CD8-positive, alpha-beta memory T cell (primary cell): ENCODE measurements around the gene C14orf119. TPM values are rescaled to one million over a fixed set of nuclear protein-coding genes. Genes with fewer than 3 reads are reported as not detected.

Experiments used
- CTCF ChIA-PET: fragments of 350-600 bp; sonication (Branson Sonifier 250); formaldehyde crosslinking; loops from one replicate; lab custom pipeline; 2021; ENCODE audit warnings: antibody characterized with exemption; lab: Charles Lee
- POLR2A ChIA-PET: fragments of 350-600 bp; sonication (Branson Sonifier 250); formaldehyde crosslinking; loops from one replicate; lab custom pipeline; 2021; ENCODE audit warnings: antibody characterized with exemption; lab: Charles Lee
- DNase-seq, 5 donors: peaks; one replicate each; pipeline versions ENCODE4 v3.0.0 to v3.0.0-alpha.2; 2020 to 2022; ENCODE audit warnings: mixed read lengths in 1 of 5
- H3K27ac ChIP-seq: one replicate; pipeline ENCODE4 v1.7.0; 2013; ENCODE audit warnings: low read depth, mild to moderate bottlenecking, low read length, moderate library complexity
- H3K27me3 ChIP-seq: 2 replicates; pipeline ENCODE4 v1.7.0; 2013; ENCODE audit warnings: low read length, mild to moderate bottlenecking; ENCODE audit not compliant: insufficient read depth, poor library complexity, severe bottlenecking
- H3K36me3 ChIP-seq: 2 replicates; pipeline ENCODE4 v1.7.0; 2013; ENCODE audit warnings: mild to moderate bottlenecking, low read length, moderate library complexity; ENCODE audit not compliant: insufficient read depth
- H3K4me1 ChIP-seq: 2 replicates; pipeline ENCODE4 v1.7.0; 2013; ENCODE audit warnings: mild to moderate bottlenecking, low read length, moderate library complexity; ENCODE audit not compliant: insufficient read depth
- H3K4me3 ChIP-seq: 2 replicates; pipeline ENCODE4 v1.7.0; 2013; ENCODE audit warnings: mild to moderate bottlenecking, low read length
- H3K9me3 ChIP-seq: 2 replicates; pipeline ENCODE4 v1.7.0; 2013; ENCODE audit warnings: mild to moderate bottlenecking, low read length
- H3K27ac Mint-ChIP-seq, 8 donors: one replicate each; pipeline ENCODE4 v1.8.0; 2020 to 2021; ENCODE audit warnings: mixed read lengths in 8 of 8, mild to moderate bottlenecking in 6 of 8, inconsistent platforms in 3 of 8, moderate library complexity in 3 of 8
- H3K27me3 Mint-ChIP-seq, 2 donors: one replicate each; pipeline ENCODE4 v1.8.0; 2020 to 2021; ENCODE audit warnings: mixed read lengths in 2 of 2, mild to moderate bottlenecking in 1 of 2, moderate library complexity in 1 of 2
- H3K36me3 Mint-ChIP-seq, 3 donors: one replicate each; pipeline ENCODE4 v1.8.0; 2020 to 2021; ENCODE audit warnings: mixed read lengths in 3 of 3, inconsistent platforms in 1 of 3, mild to moderate bottlenecking in 1 of 3
- H3K4me1 Mint-ChIP-seq, 3 donors: one replicate each; pipeline ENCODE4 v1.8.0; 2020 to 2021; ENCODE audit warnings: mixed read lengths in 3 of 3, inconsistent platforms in 1 of 3, mild to moderate bottlenecking in 1 of 3
- H3K4me3 Mint-ChIP-seq, 7 donors: one replicate each; pipeline ENCODE4 v1.8.0; 2020 to 2021; ENCODE audit warnings: mixed read lengths in 7 of 7, mild to moderate bottlenecking in 6 of 7, moderate library complexity in 4 of 7, inconsistent platforms in 2 of 7
- H3K9me3 Mint-ChIP-seq, 5 donors: one replicate each; pipeline ENCODE4 v1.8.0; 2020 to 2022; ENCODE audit warnings: mixed read lengths in 5 of 5, mild to moderate bottlenecking in 3 of 5, moderate library complexity in 2 of 5, inconsistent platforms in 1 of 5
- polyA plus RNA-seq: library from polyadenylated mRNA; unstranded; fragments of 300-500 nt; fragmentation: Illumina TruSeq; gene quantifications from one replicate; pipeline ENCODE4 v1.2.3, GENCODE V29; 2021
- total RNA-seq, 2 experiments: library from RNA; stranded (reverse); gene quantifications; one replicate each; pipeline ENCODE4 v1.2.3, GENCODE V29; 2021

The C14orf119 gene
- total and polyA plus RNA-seq, 3 experiments from 2014 or later = 52.5 to 112 (median 55.6) TPM

GRCh38 chr14:23071244-23071920 is 23.9 kb upstream of the C14orf119 start:
- ChIA-PET POLR2A (interaction anchor here (0.8 to 1.3 kb wide), 5 partner anchors 9 to 64 kb away, joined by 3 to 9 read pairs (median 3); partner anchors contain the start of genes ACIN1 and C14orf119), CTCF (interaction anchor here (1.1 to 3.5 kb wide), 8 partner anchors 10 to 137 kb away, joined by 3 to 21 read pairs (median 6); partner anchors contain the start of genes ACIN1, AJUBA, C14orf119 and CDH24)
- Mint-ChIP-seq H3K9me3 (no peaks in the 10 kb centered on the region), H3K4me3 (peak overlapping the region; percentile 83 to 96 (median 94)), H3K27ac (peak overlapping the region; percentile 75 to 97 (median 96)), H3K27me3 (no peaks in the 10 kb centered on the region), H3K36me3 (peaks cover 3 to 79% (median 11%) of the 10 kb centered on the region in 3 donors), H3K4me1 (peaks cover 34 to 45% (median 41%) of the 10 kb centered on the region in 3 donors)
- Histone ChIP-seq H3K27ac (peak overlapping the region; percentile 76), H3K9me3 (no peaks in the 10 kb centered on the region), H3K4me1 (peaks cover 28% of the 10 kb centered on the region), H3K4me3 (peak overlapping the region; percentile 94), H3K27me3 (no peaks in the 10 kb centered on the region), H3K36me3 (peaks cover 34% of the 10 kb centered on the region)
- DNase-seq = peak; percentile 62 to 82 (median 67)

GRCh38 chr14:23071921-23072539 is 23.3 kb upstream of the C14orf119 start:
- H3K4me3 ChIP-seq = no peak overlapping the region
- peaks cover 3 to 79% (median 12%) of the 10 kb centered on the region in 3 donors for H3K36me3 Mint-ChIP-seq
- CTCF ChIA-PET = interaction anchor here (1.1 to 3.5 kb wide), 8 partner anchors 9 to 137 kb away, joined by 3 to 21 read pairs (median 4); partner anchors contain the start of genes ACIN1, AJUBA, C14orf119 and CDH24

GRCh38 chr14:23074906-23075305 is 20.4 kb upstream of the C14orf119 start:
- Mint-ChIP-seq H3K4me1 (peaks cover 26 to 32% (median 29%) of the 10 kb centered on the region in 3 donors), H3K36me3 (peaks cover 3 to 85% (median 20%) of the 10 kb centered on the region in 3 donors), H3K27ac (no peak overlapping the region), H3K9me3 (no peaks in the 10 kb centered on the region), H3K4me3 (no peak overlapping the region), H3K27me3 (no peaks in the 10 kb centered on the region)
- Histone ChIP-seq H3K27me3 (no peaks in the 10 kb centered on the region), H3K4me1 (peaks cover 25% of the 10 kb centered on the region), H3K27ac (no peak overlapping the region), H3K36me3 (peaks cover 50% of the 10 kb centered on the region), H3K4me3 (no peak overlapping the region), H3K9me3 (no peaks in the 10 kb centered on the region)
- CTCF ChIA-PET = interaction anchor here (1.3 to 4.7 kb wide), 3 partner anchors 17 to 20 kb away, joined by 3 to 35 read pairs (median 4); partner anchors contain the start of genes ACIN1 and C14orf119
- no peak for DNase-seq
- POLR2A ChIA-PET = no interaction called here

More at GRCh38 chr14:23071921-23072539, 23.3 kb upstream of the C14orf119 start:
- Histone ChIP-seq H3K9me3 (no peaks in the 10 kb centered on the region), H3K36me3 (peaks cover 35% of the 10 kb centered on the region), H3K27me3 (no peaks in the 10 kb centered on the region), H3K27ac (peak overlapping the region; percentile 76), H3K4me1 (peaks cover 32% of the 10 kb centered on the region)
- Mint-ChIP-seq H3K27ac (peak overlapping the region; percentile 75 to 97 (median 96)), H3K4me1 (peaks cover 36 to 45% (median 41%) of the 10 kb centered on the region in 3 donors), H3K27me3 (no peaks in the 10 kb centered on the region), H3K9me3 (no peaks in the 10 kb centered on the region), H3K4me3 (peak overlapping the region; percentile 83 to 96 (median 94))
- POLR2A ChIA-PET = interaction anchor here (0.8 to 1.3 kb wide), 5 partner anchors 10 to 65 kb away, joined by 3 to 9 read pairs (median 3); partner anchors contain the start of genes ACIN1 and C14orf119
- no peak for DNase-seq

- DNase-seq = peak in 2 of 5 donors; percentile 19 to 50
- CTCF ChIA-PET = interaction anchor here (0.5 to 4.7 kb wide), 22 partner anchors 9 to 218 kb away, joined by 3 to 35 read pairs (median 6); partner anchors contain the start of genes ACIN1, AJUBA, C14orf119 and HAUS4
- Histone ChIP-seq H3K27ac (no peak overlapping the region), H3K36me3 (peaks cover 70% of the 10 kb centered on the region), H3K4me3 (no peak overlapping the region), H3K27me3 (no peaks in the 10 kb centered on the region), H3K4me1 (peaks cover 9% of the 10 kb centered on the region), H3K9me3 (no peaks in the 10 kb centered on the region)
- POLR2A ChIA-PET = interaction anchor here (1.6 kb wide), 1 partner anchor 18 kb away, joined by 9 read pairs; the partner anchor contains the start of genes ACIN1 and C14orf119
- Mint-ChIP-seq H3K27me3 (no peaks in the 10 kb centered on the region), H3K27ac (peak overlapping the region in 3 of 8 donors; percentile 7 to 29 (median 20)), H3K4me1 (peaks cover 7 to 18% (median 13%) of the 10 kb centered on the region in 3 donors), H3K4me3 (no peak overlapping the region), H3K36me3 (peaks cover 3 to 95% (median 28%) of the 10 kb centered on the region in 3 donors), H3K9me3 (no peaks in the 10 kb centered on the region)
These were observed 18.4 kb upstream of the C14orf119 start for GRCh38 chr14:23076785-23077408.

GRCh38 chr14:23077962-23078361 is 17.3 kb upstream of the C14orf119 start:
- DNase-seq = no peak
- H3K27ac Mint-ChIP-seq = peak overlapping the region in 1 of 8 donors; percentile 71
- peaks cover 7% of the 10 kb centered on the region for H3K4me1 ChIP-seq
- no peaks in the 10 kb centered on the region for H3K27me3 ChIP-seq
- ChIA-PET CTCF (interaction anchor here (0.9 to 4.7 kb wide), 11 partner anchors 10 to 123 kb away, joined by 3 to 35 read pairs (median 11); partner anchors contain the start of genes ACIN1 and C14orf119), POLR2A (interaction anchor here (1.6 kb wide), 1 partner anchor 17 kb away, joined by 9 read pairs; the partner anchor contains the start of genes ACIN1 and C14orf119)
- peak overlapping the region; percentile 40 for H3K27ac ChIP-seq
- peaks cover 74% of the 10 kb centered on the region for H3K36me3 ChIP-seq
- H3K4me3 Mint-ChIP-seq = no peak overlapping the region
- no peaks in the 10 kb centered on the region for H3K9me3 Mint-ChIP-seq
- peaks cover 3 to 87% (median 28%) of the 10 kb centered on the region in 3 donors for H3K36me3 Mint-ChIP-seq
- no peaks in the 10 kb centered on the region for H3K27me3 Mint-ChIP-seq
- H3K4me1 Mint-ChIP-seq = peaks cover 2 to 8% (median 7%) of the 10 kb centered on the region in 3 donors
- H3K9me3 ChIP-seq = no peaks in the 10 kb centered on the region
- H3K4me3 ChIP-seq = no peak overlapping the region

- peaks cover 76% of the 10 kb centered on the region for H3K36me3 ChIP-seq
- no peak overlapping the region for H3K4me3 Mint-ChIP-seq
- H3K27me3 ChIP-seq = no peaks in the 10 kb centered on the region
- ChIA-PET CTCF (interaction anchor here (3.4 to 4.7 kb wide), 3 partner anchors 11 to 16 kb away, joined by 11 to 35 read pairs (median 34); partner anchors contain the start of genes ACIN1 and C14orf119), POLR2A (no interaction called here)
- peak overlapping the region; percentile 40 for H3K27ac ChIP-seq
- H3K27ac Mint-ChIP-seq = no peak overlapping the region
- DNase-seq = no peak
- H3K4me1 ChIP-seq = peaks cover 7% of the 10 kb centered on the region
- peaks cover 2 to 8% (median 7%) of the 10 kb centered on the region in 3 donors for H3K4me1 Mint-ChIP-seq
- no peaks in the 10 kb centered on the region for H3K27me3 Mint-ChIP-seq
- no peak overlapping the region for H3K4me3 ChIP-seq
- H3K36me3 Mint-ChIP-seq = peaks cover 3 to 88% (median 28%) of the 10 kb centered on the region in 3 donors
- H3K9me3 ChIP-seq = no peaks in the 10 kb centered on the region
- no peaks in the 10 kb centered on the region for H3K9me3 Mint-ChIP-seq
These were observed 16.6 kb upstream of the C14orf119 start for GRCh38 chr14:23078692-23079116.

GRCh38 chr14:23079716-23080115 is 15.6 kb upstream of the C14orf119 start:
- peaks cover 73% of the 10 kb centered on the region for H3K36me3 ChIP-seq
- H3K9me3 Mint-ChIP-seq = no peaks in the 10 kb centered on the region
- ChIA-PET CTCF (interaction anchor here (1.0 to 4.2 kb wide), 3 partner anchors 12 to 85 kb away, joined by 3 to 34 read pairs (median 4); no protein-coding TSS in a partner anchor), POLR2A (no interaction called here)
- H3K27ac ChIP-seq = no peak overlapping the region
- H3K27me3 ChIP-seq = no peaks in the 10 kb centered on the region
- peaks cover 3 to 87% (median 26%) of the 10 kb centered on the region in 3 donors for H3K36me3 Mint-ChIP-seq
- DNase-seq = no peak
- H3K4me3 Mint-ChIP-seq = no peak overlapping the region
- H3K9me3 ChIP-seq = no peaks in the 10 kb centered on the region
- no peaks in the 10 kb centered on the region for H3K27me3 Mint-ChIP-seq
- H3K4me1 ChIP-seq = peaks cover 7% of the 10 kb centered on the region
- no peak overlapping the region for H3K4me3 ChIP-seq
- peak overlapping the region in 3 of 8 donors; percentile 5 to 85 (median 23) for H3K27ac Mint-ChIP-seq
- H3K4me1 Mint-ChIP-seq = peaks cover 2 to 10% (median 10%) of the 10 kb centered on the region in 3 donors
